Gastrocnemius medialis (tissue), 4 donors: ENCODE data around the gene SLC24A3. TPM values are rescaled to one million over a fixed set of nuclear protein-coding genes. Genes with fewer than 3 reads are reported as not detected.

ENCODE experiments used
- ATAC-seq, 2 donors: fragments of 150-250 bp; one replicate each; pipeline ENCODE4 v1.9.1; 2016
- DNase-seq, 2 donors: peaks; one replicate each; pipeline ENCODE4 v3.0.0-alpha.2; 2019
- H3K27ac ChIP-seq, 4 donors: fragments of 200-600 bp; sonication (generic); 1 replicate in 1 of 4; 2 replicates in 3 of 4; pipeline ENCODE4 v1.5.1; 2016 to 2018; ENCODE audit warnings: mild to moderate bottlenecking in 2 of 4, moderate library complexity in 1 of 4
- H3K27me3 ChIP-seq, 3 donors: fragments of 200-600 bp; sonication (generic) in 2 of 3; 1 replicate in 1 of 3; 2 replicates in 2 of 3; pipeline versions ENCODE4 v1.5.1 to v1.6.0; 2016 to 2019; ENCODE audit warnings: mild to moderate bottlenecking in 1 of 3, moderate library complexity in 1 of 3
- H3K36me3 ChIP-seq, 2 donors: fragments of 200-600 bp; sonication (generic) in 1 of 2; one replicate each; pipeline ENCODE4 v1.5.1; 2017 to 2018
- H3K4me1 ChIP-seq, 2 donors: fragments of 200-600 bp; sonication (generic) in 1 of 2; one replicate each; pipeline ENCODE4 v1.5.1; 2016 to 2017; ENCODE audit warnings: mild to moderate bottlenecking in 2 of 2
- H3K4me3 ChIP-seq, 4 donors: fragments of 200-600 bp; sonication (generic) in 3 of 4; 1 replicate in 1 of 4; 2 replicates in 3 of 4; pipeline ENCODE4 v1.5.1; 2016 to 2019; ENCODE audit warnings: mild to moderate bottlenecking in 2 of 4
- H3K9me3 ChIP-seq, 3 donors: fragments of 200-600 bp; sonication (generic) in 2 of 3; 1 replicate in 1 of 3; 2 replicates in 2 of 3; pipeline ENCODE4 v1.5.1; 2016 to 2019
- CTCF ChIP-seq, 5 experiments: fragments of 450-650 bp in 3 of 5; fragments of 200-600 bp in 2 of 5; sonication (generic) in 2 of 5; IDR thresholded peaks in 4 of 5; conservative IDR thresholded peaks in 1 of 5; 1 replicate in 4 of 5; 2 replicates in 1 of 5; pipeline ENCODE4 v1.5.1; 2016 to 2019; ENCODE audit warnings: antibody characterized with exemption in 5 of 5, mild to moderate bottlenecking in 3 of 5, moderate library complexity in 3 of 5
- POLR2A ChIP-seq, 2 donors: fragments of 450-650 bp; IDR thresholded peaks; one replicate each; pipeline ENCODE4 v1.6.1; 2017; ENCODE audit warnings: antibody characterized with exemption in 2 of 2, mild to moderate bottlenecking in 2 of 2, moderate library complexity in 2 of 2
- in situ Hi-C, 4 donors: fragments of 200-750 bp; cut with MboI; loops; one replicate each; pipeline versions ENCODE4 v1.15.0 to v1.8.0; 2017; ENCODE audit warnings: low sequenced_read_pairs in 4 of 4
- intact Hi-C: fragments of 100-400 bp; cut with DNase I; formaldehyde crosslinking; loops from one replicate; pipeline ENCODE4 v1.15.1; 2023; ENCODE audit warnings: low total_unique reads
- total RNA-seq, 4 donors: library from RNA; depleted of rRNA; stranded (reverse); fragments of >200 nt; gene quantifications; one replicate each; pipeline versions ENCODE4 v1.1.0 to v1.2.3, GENCODE V29; 2016

The SLC24A3 gene
- total RNA-seq, 4 donors from 2014 or later: 3.3 to 7.8 (median 6.7) TPM

DNA sequence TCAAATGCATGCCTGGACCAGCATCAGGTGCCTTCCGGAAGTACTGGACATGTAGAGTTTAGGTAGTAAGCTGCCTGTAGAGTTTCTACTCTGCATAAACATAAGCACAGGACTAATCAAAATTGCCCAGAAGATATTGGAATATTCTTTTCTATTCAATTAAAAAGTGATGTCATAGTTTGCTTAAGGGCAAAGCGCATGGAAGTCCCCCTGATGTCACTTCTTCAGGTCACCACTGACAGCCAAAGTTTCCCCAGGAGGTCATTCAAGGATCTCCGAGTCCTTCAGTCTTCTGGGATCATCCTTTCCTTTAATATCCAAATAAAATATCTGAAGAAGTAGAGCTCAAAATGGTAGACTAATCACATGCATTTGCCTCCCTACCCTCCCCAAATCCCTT, 528.1 kb downstream of the SLC24A3 start:
- Histone ChIP-seq H3K9me3 (peaks cover 0 to 4% (median 0%) of the 10 kb centered on the region in 3 donors), H3K36me3 (no peaks in the 10 kb centered on the region), H3K4me1 (peaks cover 4 to 31% of the 10 kb centered on the region in 2 donors), H3K27me3 (no peaks in the 10 kb centered on the region), H3K4me3 (no peak overlapping the region), H3K27ac (no peak overlapping the region)
- in situ Hi-C loops: no loop called here
- intact Hi-C loops: no loop called here
- DNase-seq (no peak), ATAC-seq (no peak)
- TF ChIP-seq CTCF (IDR thresholded peaks at IDR 0.05 in 4 of 5, conservative IDR thresholded peaks at IDR 0.05 in 1 of 5) (no peak), POLR2A (IDR thresholded peaks at IDR 0.05) (no peak)

DNA sequence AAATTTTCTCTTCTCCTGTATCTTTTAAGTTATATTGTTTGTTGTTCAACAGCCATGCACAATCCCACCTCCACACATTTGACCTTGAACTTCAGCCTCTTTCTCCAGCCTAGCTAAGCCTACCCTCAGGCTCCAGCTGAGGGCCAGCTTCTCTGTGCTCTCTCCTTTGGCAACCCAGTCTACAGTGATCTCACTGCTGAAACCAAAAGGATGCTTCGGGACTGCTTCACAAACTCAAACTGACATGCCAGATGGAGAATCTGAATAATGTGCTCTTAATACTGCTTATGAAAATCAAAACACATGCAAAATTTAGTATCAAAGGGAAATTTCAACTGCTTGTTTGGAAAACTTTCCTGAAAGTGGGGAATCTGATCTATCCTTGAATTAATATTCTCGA, 529.5 kb downstream of the SLC24A3 start:
- TF ChIP-seq CTCF (IDR thresholded peaks at IDR 0.05 in 4 of 5, conservative IDR thresholded peaks at IDR 0.05 in 1 of 5) (no peak), POLR2A (IDR thresholded peaks at IDR 0.05) (no peak)
- ATAC-seq (no peak), DNase-seq (no peak)
- intact Hi-C loops: no loop called here
- peaks cover 4 to 22% of the 10 kb centered on the region in 2 donors for H3K4me1 ChIP-seq
- in situ Hi-C loops: no loop called here
- H3K36me3 ChIP-seq: no peaks in the 10 kb centered on the region
- H3K27me3 ChIP-seq: no peaks in the 10 kb centered on the region
- peaks cover 0 to 5% (median 0%) of the 10 kb centered on the region in 3 donors for H3K9me3 ChIP-seq
- H3K27ac ChIP-seq: no peak overlapping the region
- H3K4me3 ChIP-seq: no peak overlapping the region

DNA sequence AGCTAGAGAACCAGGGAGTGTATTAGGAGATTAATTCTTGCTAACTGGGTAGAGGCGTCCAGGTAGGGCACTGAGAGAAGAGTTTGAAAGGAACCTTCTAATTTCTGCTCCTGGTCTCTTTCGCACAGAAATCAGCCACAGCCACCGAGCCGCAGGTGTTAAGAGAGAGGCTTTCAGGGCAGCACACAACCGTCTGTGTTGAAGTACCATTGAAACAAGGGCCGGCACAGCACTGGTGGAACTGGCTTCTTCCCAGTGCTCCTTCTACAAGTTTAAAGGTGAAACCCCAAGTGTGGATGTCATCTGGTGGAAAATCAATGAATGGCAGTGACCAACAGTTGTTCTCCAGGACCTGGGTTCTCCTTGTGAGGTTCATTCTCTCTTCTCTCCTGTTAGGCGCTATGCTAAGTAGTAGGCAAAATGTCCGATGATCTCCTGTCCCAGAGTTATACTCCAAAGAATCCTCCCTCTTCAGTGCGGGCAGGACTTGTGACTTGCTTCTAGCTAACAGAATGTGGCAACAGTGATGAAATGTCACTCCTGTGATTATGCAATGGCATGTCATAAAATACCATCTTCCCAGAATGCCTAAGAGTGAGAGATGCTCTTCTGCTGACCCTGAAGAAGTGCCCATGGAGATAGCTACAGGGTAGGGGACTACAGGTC, 530.7 kb downstream of the SLC24A3 start:
- intact Hi-C loops (no loop called here), in situ Hi-C loops (no loop called here)
- H3K27ac ChIP-seq: peak overlapping the region; percentile 15 to 68 (median 48)
- DNase-seq (peak; percentile 56 to 62), ATAC-seq (peak; percentile 96 to 98)
- H3K4me1 ChIP-seq: peaks cover 4 to 16% of the 10 kb centered on the region in 2 donors
- no peak for TF ChIP-seq POLR2A (IDR thresholded peaks at IDR 0.05)
- TF ChIP-seq CTCF (IDR thresholded peaks at IDR 0.05 in 4 of 5, conservative IDR thresholded peaks at IDR 0.05 in 1 of 5): no peak
- no peaks in the 10 kb centered on the region for H3K36me3 ChIP-seq
- H3K4me3 ChIP-seq: no peak overlapping the region
- peaks cover 0 to 5% (median 0%) of the 10 kb centered on the region in 3 donors for H3K9me3 ChIP-seq
- no peaks in the 10 kb centered on the region for H3K27me3 ChIP-seq

- intact Hi-C loops: no loop called here
- Histone ChIP-seq H3K36me3 (no peaks in the 10 kb centered on the region), H3K4me3 (no peak overlapping the region), H3K27me3 (no peaks in the 10 kb centered on the region), H3K27ac (no peak overlapping the region), H3K9me3 (peaks cover 0 to 5% (median 0%) of the 10 kb centered on the region in 3 donors), H3K4me1 (peaks cover 4 to 16% of the 10 kb centered on the region in 2 donors)
- TF ChIP-seq CTCF (IDR thresholded peaks at IDR 0.05 in 4 of 5, conservative IDR thresholded peaks at IDR 0.05 in 1 of 5) (no peak), POLR2A (IDR thresholded peaks at IDR 0.05) (no peak)
- in situ Hi-C loops: no loop called here
- DNase-seq (no peak), ATAC-seq (no peak)
Observed at GRCh38 chr20:19743640-19743995, 531.2 kb downstream of the SLC24A3 start.

GRCh38 chr20:19745106-19745505, 532.7 kb downstream of the SLC24A3 start:
- H3K27me3 ChIP-seq: no peaks in the 10 kb centered on the region
- DNase-seq: no peak
- no peak for TF ChIP-seq CTCF (IDR thresholded peaks at IDR 0.05 in 4 of 5, conservative IDR thresholded peaks at IDR 0.05 in 1 of 5)
- TF ChIP-seq POLR2A (IDR thresholded peaks at IDR 0.05): no peak
- intact Hi-C loops (no loop called here), in situ Hi-C loops (no loop called here)
- peaks cover 0 to 5% (median 0%) of the 10 kb centered on the region in 3 donors for H3K9me3 ChIP-seq
- ATAC-seq: no peak
- H3K27ac ChIP-seq: no peak overlapping the region
- no peaks in the 10 kb centered on the region for H3K36me3 ChIP-seq
- no peak overlapping the region for H3K4me3 ChIP-seq
- peaks cover 4 to 16% of the 10 kb centered on the region in 2 donors for H3K4me1 ChIP-seq
